OCI-LY1 (cell line): ENCODE data around the gene C2orf42.

Source experiments
- H2AFZ ChIP-seq: fragments of 200-600 bp; sonication (generic), shearing (Covaris generic); 2 replicates; pipeline ENCODE4 v1.6.0; 2014; ENCODE audit warnings: antibody characterized with exemption, mild to moderate bottlenecking, low read length
- H3F3A ChIP-seq: fragments of 200-600 bp; sonication (generic), shearing (Covaris generic); 2 replicates; pipeline ENCODE4 v1.6.0; 2014; ENCODE audit warnings: mild to moderate bottlenecking, antibody characterized with exemption, low read length, moderate library complexity; ENCODE audit not compliant: insufficient read depth
- H3K27ac ChIP-seq: fragments of 200-600 bp; sonication (generic); 2 replicates; pipeline ENCODE4 v1.5.1; 2014; ENCODE audit warnings: low read length, mixed run types, mild to moderate bottlenecking, low read depth; ENCODE audit not compliant: poor library complexity, severe bottlenecking
- H3K27me3 ChIP-seq: fragments of 200-600 bp; sonication (generic); 2 replicates; pipeline ENCODE4 v1.6.0; 2014; ENCODE audit warnings: antibody characterized with exemption, mild to moderate bottlenecking, low read length, moderate library complexity; ENCODE audit not compliant: insufficient read depth
- H3K36me3 ChIP-seq: fragments of 200-600 bp; sonication (generic); 2 replicates; pipeline ENCODE4 v1.6.1; 2014; ENCODE audit warnings: mild to moderate bottlenecking, antibody characterized with exemption, low read length, moderate library complexity, mixed read lengths; ENCODE audit not compliant: insufficient read depth
- H3K4me1 ChIP-seq: fragments of 200-600 bp; sonication (generic); 2 replicates; pipeline ENCODE4 v1.5.1; 2014; ENCODE audit warnings: mild to moderate bottlenecking, low read length, moderate library complexity; ENCODE audit not compliant: insufficient read depth, severe bottlenecking
- H3K4me2 ChIP-seq: fragments of 200-600 bp; sonication (generic), shearing (Covaris generic); 2 replicates; pipeline ENCODE4 v1.6.1; 2014; ENCODE audit warnings: low read length
- H3K4me3 ChIP-seq: fragments of 200-600 bp; sonication (generic); 2 replicates; pipeline ENCODE4 v1.5.1; 2014; ENCODE audit warnings: low read length, low read depth, mild to moderate bottlenecking, mixed read lengths; ENCODE audit not compliant: poor library complexity, severe bottlenecking
- H3K79me2 ChIP-seq: fragments of 200-600 bp; shearing (Covaris generic); 2 replicates; pipeline ENCODE4 v1.6.1; 2016; ENCODE audit warnings: mixed run types, low read length, mixed read lengths; ENCODE audit not compliant: insufficient read depth
- H3K9ac ChIP-seq: fragments of 200-600 bp; sonication (generic), shearing (Covaris generic); 2 replicates; pipeline ENCODE4 v1.6.1; 2014; ENCODE audit warnings: mild to moderate bottlenecking, low read length, mixed read lengths
- H3K9me2 ChIP-seq: fragments of 200-600 bp; sonication (generic), shearing (Covaris generic); 2 replicates; pipeline ENCODE4 v1.6.1; 2014; ENCODE audit warnings: low read depth, mild to moderate bottlenecking, low read length, mixed read lengths
- H3K9me3 ChIP-seq: fragments of 200-600 bp; shearing (Covaris generic); 2 replicates; pipeline ENCODE4 v1.6.1; 2014; ENCODE audit warnings: low read length, mixed read lengths
- H4K20me1 ChIP-seq: fragments of 200-600 bp; sonication (generic), shearing (Covaris generic); 2 replicates; pipeline ENCODE4 v1.6.0; 2016; ENCODE audit warnings: mild to moderate bottlenecking, low read length; ENCODE audit not compliant: insufficient read depth
- CTCF ChIP-seq: fragments of 200-600 bp; sonication (generic), shearing (Covaris generic); IDR thresholded peaks from 2 replicates; pipeline ENCODE4 v1.5.1; 2017; ENCODE audit warnings: mild to moderate bottlenecking, antibody characterized with exemption, low read length, moderate library complexity, mixed read lengths
- EZH2 ChIP-seq: fragments of 200-600 bp; sonication (generic), shearing (Covaris generic); IDR thresholded peaks from 2 replicates; pipeline ENCODE4 v1.8.0; 2017; ENCODE audit warnings: borderline replicate concordance, mixed run types, mild to moderate bottlenecking, antibody characterized with exemption, low read length, moderate library complexity, mixed read lengths

Gene C2orf42

GRCh38 chr2:70203086-70203485 lies 12.3 kb upstream of the C2orf42 start:
- H3K9me3 ChIP-seq: no peaks in the 10 kb centered on the region

GRCh38 chr2:70202236-70202806 lies 11.5 kb upstream of the C2orf42 start:
- Histone ChIP-seq H3K27ac (no peak overlapping the region), H2AFZ (no peak overlapping the region), H3K79me2 (no peaks in the 10 kb centered on the region), H3K36me3 (no peaks in the 10 kb centered on the region), H3K9me3 (no peaks in the 10 kb centered on the region), H3K4me2 (no peak overlapping the region; the same call in 1 of the 2 replicates), H4K20me1 (no peaks in the 10 kb centered on the region), H3K4me3 (no peak overlapping the region), H3F3A (no peaks in the 10 kb centered on the region), H3K9me2 (no peaks in the 10 kb centered on the region), H3K27me3 (no peaks in the 10 kb centered on the region), H3K9ac (no peak overlapping the region; the same call in 1 of the 2 replicates), H3K4me1 (peaks cover 11% of the 10 kb centered on the region)
- no peak for TF ChIP-seq EZH2

More at GRCh38 chr2:70203086-70203485, 12.3 kb upstream of the C2orf42 start:
- Histone ChIP-seq H3K9ac (no peak overlapping the region), H2AFZ (no peak overlapping the region), H3K4me2 (no peak overlapping the region), H3F3A (no peaks in the 10 kb centered on the region), H3K27me3 (no peaks in the 10 kb centered on the region), H3K4me3 (no peak overlapping the region), H3K9me2 (no peaks in the 10 kb centered on the region), H3K79me2 (no peaks in the 10 kb centered on the region), H3K27ac (no peak overlapping the region), H3K4me1 (peaks cover 11% of the 10 kb centered on the region), H4K20me1 (no peaks in the 10 kb centered on the region), H3K36me3 (no peaks in the 10 kb centered on the region)
- no peak for TF ChIP-seq EZH2
- no peak for TF ChIP-seq CTCF

- Histone ChIP-seq H3K9me2 (no peaks in the 10 kb centered on the region), H3K9me3 (0 out of 2 replicates have a peak, but pooled peaks cover under 1% of the 10 kb centered on the region), H3F3A (no peaks in the 10 kb centered on the region), H3K27ac (no peak overlapping the region), H3K9ac (no peak overlapping the region), H3K4me3 (no peak overlapping the region), H3K36me3 (no peaks in the 10 kb centered on the region), H3K4me1 (peaks cover 11% of the 10 kb centered on the region), H3K4me2 (no peak overlapping the region), H3K79me2 (no peaks in the 10 kb centered on the region), H4K20me1 (no peaks in the 10 kb centered on the region), H3K27me3 (no peaks in the 10 kb centered on the region), H2AFZ (no peak overlapping the region)
- TF ChIP-seq EZH2 (no peak), CTCF (no peak)
Measured at GRCh38 chr2:70201831-70202230, 11.0 kb upstream of the C2orf42 start.

GRCh38 chr2:70201225-70201768 lies 10.5 kb upstream of the C2orf42 start:
- Histone ChIP-seq H3K9ac (no peak overlapping the region), H2AFZ (no peak overlapping the region), H3K27ac (no peak overlapping the region), H3K9me2 (no peaks in the 10 kb centered on the region), H3K4me1 (peaks cover 11% of the 10 kb centered on the region), H3K4me3 (no peak overlapping the region), H3K36me3 (no peaks in the 10 kb centered on the region), H3K27me3 (no peaks in the 10 kb centered on the region), H3K4me2 (no peak overlapping the region), H3F3A (no peaks in the 10 kb centered on the region), H4K20me1 (no peaks in the 10 kb centered on the region), H3K9me3 (0 out of 2 replicates have a peak, but pooled peaks cover 3% of the 10 kb centered on the region), H3K79me2 (no peaks in the 10 kb centered on the region)
- TF ChIP-seq CTCF (no peak), EZH2 (no peak)
